ENCODE results near the gene DDB1.

DNA sequence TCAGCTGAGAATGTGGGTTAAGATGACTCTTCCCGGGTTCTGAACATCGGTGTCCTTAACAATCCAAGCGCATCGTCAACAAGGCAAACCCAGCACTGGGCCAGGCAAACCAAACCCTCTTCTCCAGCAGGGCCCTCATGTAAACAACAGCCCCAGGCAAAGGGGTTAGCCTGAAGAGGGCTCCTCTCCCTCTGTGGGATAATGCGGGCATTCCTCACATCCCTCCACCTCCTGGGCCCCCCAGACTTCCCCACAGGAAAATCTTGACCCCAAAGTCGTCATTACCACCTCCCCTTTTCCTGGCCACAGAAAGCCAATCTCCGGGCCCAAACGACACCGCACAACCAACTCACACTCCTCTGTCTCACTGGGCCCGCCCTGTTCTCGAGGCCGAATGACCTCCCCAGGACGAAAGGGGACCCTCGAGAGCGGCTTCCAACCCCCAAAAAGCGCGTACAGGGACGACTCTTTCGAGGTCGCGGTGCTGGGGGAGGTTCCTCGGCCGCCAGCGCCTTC is 566 bp downstream of the DDB1 start:
- TF ChIP-seq, protein P1, sequence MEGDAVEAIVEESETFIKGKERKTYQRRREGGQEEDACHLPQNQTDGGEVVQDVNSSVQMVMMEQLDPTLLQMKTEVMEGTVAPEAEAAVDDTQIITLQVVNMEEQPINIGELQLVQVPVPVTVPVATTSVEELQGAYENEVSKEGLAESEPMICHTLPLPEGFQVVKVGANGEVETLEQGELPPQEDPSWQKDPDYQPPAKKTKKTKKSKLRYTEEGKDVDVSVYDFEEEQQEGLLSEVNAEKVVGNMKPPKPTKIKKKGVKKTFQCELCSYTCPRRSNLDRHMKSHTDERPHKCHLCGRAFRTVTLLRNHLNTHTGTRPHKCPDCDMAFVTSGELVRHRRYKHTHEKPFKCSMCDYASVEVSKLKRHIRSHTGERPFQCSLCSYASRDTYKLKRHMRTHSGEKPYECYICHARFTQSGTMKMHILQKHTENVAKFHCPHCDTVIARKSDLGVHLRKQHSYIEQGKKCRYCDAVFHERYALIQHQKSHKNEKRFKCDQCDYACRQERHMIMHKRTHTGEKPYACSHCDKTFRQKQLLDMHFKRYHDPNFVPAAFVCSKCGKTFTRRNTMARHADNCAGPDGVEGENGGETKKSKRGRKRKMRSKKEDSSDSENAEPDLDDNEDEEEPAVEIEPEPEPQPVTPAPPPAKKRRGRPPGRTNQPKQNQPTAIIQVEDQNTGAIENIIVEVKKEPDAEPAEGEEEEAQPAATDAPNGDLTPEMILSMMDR (IDR thresholded peaks at IDR 0.05): no peak
- no peak for TF ChIP-seq POLR2A (IDR thresholded peaks at IDR 0.05)
